T-helper 17 cell (primary cell): ENCODE results near the gene CCDC124. TPM values are rescaled to one million over a fixed set of nuclear protein-coding genes. Genes with fewer than 3 reads are reported as not detected.

Experiments used
- total RNA-seq, 4 donors: library from RNA in 2 of 4; stranded (reverse) in 2 of 4; gene quantifications; one replicate each; pipeline ENCODE4 v1.2.3 and lab custom pipeline; 2022 to 2026

CCDC124 gene
- total RNA-seq, 2 donors from 2014 or later, result 21.8 to 27.0 TPM

Other genes with a start within 250 kb of the CCDC124 start
- not detected for gene UNC13A, start 244.7 kb upstream of the CCDC124 start, total RNA-seq
- gene MAP1S, start 213.5 kb upstream of the CCDC124 start, total RNA-seq, result 10 to 100 TPM; 34.6 to 36.0 TPM
- gene FCHO1, start 181.5 kb upstream of the CCDC124 start, total RNA-seq, result 10 to 100 TPM; 69.2 to 71.9 TPM
- under 1 TPM; 0.52 to 0.94 TPM for gene B3GNT3, start 137.9 kb upstream of the CCDC124 start, total RNA-seq
- gene INSL3, start 111.5 kb upstream of the CCDC124 start, total RNA-seq, result 1 to 10 TPM; 5.0 to 9.1 TPM
- gene JAK3, start 85.0 kb upstream of the CCDC124 start, total RNA-seq, result 100 to 1,000 TPM; 149 to 211 TPM
- gene RPL18A, start 73.1 kb upstream of the CCDC124 start, total RNA-seq, result 1,000 to 10,000 TPM; 3,447 to 3,486 TPM
- 1 to 10 TPM; 1.3 to 2.0 TPM for gene SLC5A5, start 61.1 kb upstream of the CCDC124 start, total RNA-seq
- gene KCNN1, start 34.1 kb downstream of the CCDC124 start, total RNA-seq, result not detected
- 100 to 1,000 TPM; 165 to 166 TPM for gene ARRDC2, start 75.2 kb downstream of the CCDC124 start, total RNA-seq
- gene IL12RB1, start 153.9 kb downstream of the CCDC124 start, total RNA-seq, result 10 to 100 TPM; 56.7 to 71.1 TPM
- gene MAST3, start 164.8 kb downstream of the CCDC124 start, total RNA-seq, result 10 to 100 TPM; 38.2 to 50.8 TPM
- 1 to 10 TPM; 8.6 to 9.1 TPM for gene PIK3R2, start 220.1 kb downstream of the CCDC124 start, total RNA-seq
- gene IFI30, start 240.8 kb downstream of the CCDC124 start, total RNA-seq, result 10 to 100 TPM; 10.1 to 25.8 TPM